GM18499 (cell line): ENCODE results near the gene PTH1R.
"Not testable (repeated sequence)": the region's sequence is repeated elsewhere in the genome, so short reads cannot be mapped to it uniquely, and the experiment has no call there.

Source experiments
- ATAC-seq: cut with Tn5 transposase; IDR thresholded peaks from one replicate; pipeline ENCODE4 v1.9.1; 2021; ENCODE audit warnings: moderate number of reproducible peaks; ENCODE audit not compliant: insufficient read depth, unreplicated experiment

The PTH1R gene

GRCh38 chr3:46908294-46908985, 30.9 kb downstream of the PTH1R start:
- no peak for ATAC-seq

GRCh38 chr3:46908986-46909534, 31.5 kb downstream of the PTH1R start:
- ATAC-seq = no peak

DNA sequence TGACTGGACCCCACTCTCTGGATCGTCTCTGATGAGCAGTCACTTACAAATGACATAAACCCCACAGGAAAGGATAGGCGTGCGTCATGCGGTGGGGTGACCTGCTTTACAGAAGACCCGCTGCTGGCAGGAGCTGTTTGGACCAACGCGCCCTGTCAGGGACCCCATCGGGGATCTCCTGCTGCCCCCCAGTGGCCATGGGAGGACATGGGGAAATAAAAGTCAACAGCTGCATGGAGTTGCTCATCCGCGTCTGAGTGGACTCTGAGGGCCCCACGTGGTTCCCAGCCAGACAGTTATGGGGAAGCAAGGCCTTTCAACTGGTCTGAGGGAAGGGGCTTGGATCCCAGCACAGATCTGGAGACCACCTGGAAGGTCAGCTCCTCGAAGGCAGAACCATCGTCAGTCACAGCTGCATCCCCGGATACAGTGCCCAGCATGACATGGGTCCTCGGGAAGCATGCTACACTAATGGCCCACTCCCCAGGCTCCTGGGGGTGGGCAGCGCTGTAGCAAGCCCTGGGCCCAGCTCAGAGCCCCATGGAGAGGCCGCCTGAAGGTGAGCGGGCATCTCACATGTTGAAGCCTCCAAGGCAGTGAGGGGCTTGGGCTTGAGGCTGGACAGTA, 32.1 kb downstream of the PTH1R start:
- ATAC-seq = no peak

GRCh38 chr3:46910166-46910760, 32.7 kb downstream of the PTH1R start:
- no peak for ATAC-seq

- ATAC-seq = not testable (repeated sequence)
These were observed 33.4 kb downstream of the PTH1R start for GRCh38 chr3:46910914-46911313.

DNA sequence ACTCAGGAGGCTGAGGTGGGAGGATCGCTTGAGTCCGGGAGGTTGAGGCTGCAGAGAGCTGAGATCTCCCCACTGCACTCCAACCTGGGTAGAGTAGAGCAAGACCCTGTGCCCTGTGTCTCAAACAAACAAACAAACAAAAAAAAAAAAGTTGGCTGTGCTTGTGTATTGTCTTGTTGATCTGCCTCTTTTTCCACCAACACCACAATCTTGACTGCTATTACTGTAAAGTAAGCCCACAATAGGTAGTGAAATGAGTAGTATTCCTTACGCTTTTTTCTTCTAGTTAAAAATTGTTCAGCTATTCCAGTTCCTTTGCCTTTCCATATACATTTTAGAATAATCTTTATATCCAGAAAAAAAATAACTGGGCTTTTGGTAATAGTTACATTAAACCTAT, 35.5 kb downstream of the PTH1R start:
- ATAC-seq = no peak

DNA sequence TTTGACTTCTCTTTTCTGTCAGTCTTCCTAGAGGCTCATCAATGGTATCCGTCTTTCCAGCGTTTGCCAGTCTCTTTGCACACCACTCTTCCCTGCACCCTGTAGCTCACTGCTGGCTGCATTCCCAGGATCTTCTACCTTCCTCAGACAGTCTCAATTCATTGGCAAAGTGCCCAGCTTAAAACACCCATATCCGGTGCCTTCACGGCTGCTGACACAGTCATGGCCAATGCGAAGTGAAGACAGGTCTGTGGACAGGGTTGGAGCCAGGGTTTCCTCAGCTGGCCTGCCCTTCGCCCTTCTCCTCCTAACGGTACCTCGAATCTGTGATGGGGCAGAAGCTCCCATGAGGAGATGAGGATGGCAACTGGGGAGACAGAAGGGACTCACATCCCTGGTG, 36.1 kb downstream of the PTH1R start:
- ATAC-seq = no peak

DNA sequence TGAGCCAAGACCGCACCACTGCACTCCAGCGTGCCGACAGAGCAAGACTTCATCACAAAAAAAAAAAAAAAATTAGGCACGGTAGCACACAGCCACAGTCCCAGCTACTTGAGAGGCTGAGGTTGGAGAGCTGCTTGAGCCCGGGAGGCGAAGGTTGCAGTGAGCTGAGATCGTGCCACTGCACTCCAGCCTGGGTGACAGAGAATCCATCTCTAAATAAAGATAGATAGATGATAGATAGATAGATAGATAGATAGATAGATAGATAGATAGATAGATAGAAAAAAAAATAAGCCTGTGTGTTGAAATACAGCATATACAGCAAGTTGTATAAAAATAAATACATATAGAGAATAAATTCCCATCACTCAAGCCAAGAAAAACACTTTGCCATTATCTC, 37.3 kb downstream of the PTH1R start:
- no peak for ATAC-seq

GRCh38 chr3:46915297-46915822, 37.8 kb downstream of the PTH1R start:
- ATAC-seq = no peak

- no peak for ATAC-seq
These were observed 38.8 kb downstream of the PTH1R start for GRCh38 chr3:46916278-46916677.

DNA sequence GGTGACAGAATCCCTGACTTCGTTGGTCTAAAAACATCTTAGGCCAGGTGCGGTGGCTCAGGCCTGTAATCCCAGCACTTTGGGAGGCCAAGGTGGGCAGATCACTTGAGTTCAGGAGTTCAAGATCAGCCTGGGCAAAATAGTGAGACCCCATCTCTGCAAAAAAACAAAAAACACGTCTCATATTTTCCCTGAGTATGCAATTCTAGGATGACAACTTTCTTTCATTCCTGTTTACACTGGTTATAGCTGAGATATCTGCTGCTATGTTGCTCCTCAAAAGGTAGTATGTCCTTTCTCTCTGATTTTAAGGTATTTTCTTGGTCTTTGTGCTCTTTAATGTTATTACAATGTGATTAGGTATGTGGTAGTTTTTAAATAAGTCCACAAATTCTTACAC, 39.3 kb downstream of the PTH1R start:
- ATAC-seq = no peak

- no peak for ATAC-seq
These were observed 39.7 kb downstream of the PTH1R start for GRCh38 chr3:46917257-46917656.

- ATAC-seq = no peak
These were observed 40.7 kb downstream of the PTH1R start for GRCh38 chr3:46918202-46918601.

DNA sequence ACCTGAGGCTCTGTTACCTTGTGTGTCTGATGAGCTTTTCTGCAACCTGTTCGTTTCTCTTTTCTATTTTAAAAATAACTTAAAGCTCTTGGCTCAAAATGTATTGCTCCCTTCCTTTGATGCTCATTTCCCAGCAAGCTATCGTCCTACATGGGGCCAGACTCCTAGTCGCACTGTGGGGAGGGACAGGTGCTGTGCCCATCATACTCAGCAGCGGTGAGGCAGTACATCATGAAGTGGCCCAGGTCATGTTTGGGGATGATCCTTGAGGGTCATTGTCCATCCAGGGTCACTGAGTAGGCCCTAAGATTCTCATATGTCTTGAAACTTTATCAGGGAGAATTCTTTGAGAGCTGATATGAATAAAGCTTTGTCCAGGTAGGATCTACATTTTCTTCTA, 41.1 kb downstream of the PTH1R start:
- ATAC-seq = no peak

DNA sequence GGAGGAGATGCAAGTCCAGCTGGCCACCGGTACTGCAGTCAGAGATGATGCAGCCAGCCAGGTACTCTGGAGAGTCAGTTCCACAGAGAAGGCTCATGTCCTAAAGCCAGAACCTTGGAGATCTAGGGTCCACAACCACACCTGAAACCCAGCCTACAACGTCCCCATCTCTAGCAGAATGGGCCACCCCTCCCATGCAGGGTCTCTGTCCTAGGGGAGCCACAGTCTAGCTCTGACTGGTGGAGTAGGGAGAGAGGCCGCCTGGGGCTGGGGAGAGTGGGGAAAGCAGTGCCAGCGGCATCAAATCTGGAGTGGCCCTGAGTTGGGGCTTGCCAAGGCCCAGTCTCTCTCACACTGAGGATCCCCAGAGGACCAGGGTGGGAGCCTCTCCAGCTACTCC, 43.5 kb downstream of the PTH1R start:
- no peak for ATAC-seq

DNA sequence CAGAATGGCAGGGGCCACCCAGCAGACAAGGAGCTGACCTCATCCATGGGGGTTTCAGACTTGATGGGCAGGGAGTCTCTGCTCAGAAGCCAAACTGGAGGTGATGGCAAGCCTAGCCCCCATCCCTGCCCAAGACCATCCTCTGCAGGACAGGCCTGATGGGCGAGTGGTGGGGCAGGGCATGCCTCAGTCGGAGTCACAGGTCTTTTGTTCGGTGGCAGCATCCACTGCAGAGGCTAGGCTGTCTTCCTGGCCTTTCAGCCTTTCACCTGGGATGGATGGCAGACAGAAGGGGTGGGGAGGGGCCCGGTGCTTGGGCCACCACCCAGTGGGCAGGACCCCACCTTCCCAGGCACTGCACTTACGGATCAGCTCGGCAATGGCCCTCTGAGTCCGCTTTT, 44.4 kb downstream of the PTH1R start:
- no peak for ATAC-seq

DNA sequence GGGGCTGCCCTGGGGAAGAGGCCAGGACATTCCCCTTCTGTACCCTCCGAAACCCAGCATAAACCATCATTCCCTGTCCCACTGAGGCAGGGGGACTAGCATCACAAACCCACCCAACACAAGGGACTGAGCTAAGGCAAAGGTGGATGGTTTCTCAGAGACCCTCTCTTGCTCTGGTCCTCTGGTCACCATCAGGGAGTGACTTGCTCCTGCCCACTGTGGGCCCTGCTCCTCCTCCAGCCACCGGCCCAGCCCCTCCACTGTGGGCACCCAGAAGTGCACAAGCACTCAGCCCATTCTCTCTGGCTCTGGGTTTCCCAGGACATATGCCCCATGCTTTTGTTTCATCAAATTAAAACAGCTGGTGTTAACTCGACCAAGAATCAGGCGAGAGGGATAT, 44.9 kb downstream of the PTH1R start:
- no peak for ATAC-seq

DNA sequence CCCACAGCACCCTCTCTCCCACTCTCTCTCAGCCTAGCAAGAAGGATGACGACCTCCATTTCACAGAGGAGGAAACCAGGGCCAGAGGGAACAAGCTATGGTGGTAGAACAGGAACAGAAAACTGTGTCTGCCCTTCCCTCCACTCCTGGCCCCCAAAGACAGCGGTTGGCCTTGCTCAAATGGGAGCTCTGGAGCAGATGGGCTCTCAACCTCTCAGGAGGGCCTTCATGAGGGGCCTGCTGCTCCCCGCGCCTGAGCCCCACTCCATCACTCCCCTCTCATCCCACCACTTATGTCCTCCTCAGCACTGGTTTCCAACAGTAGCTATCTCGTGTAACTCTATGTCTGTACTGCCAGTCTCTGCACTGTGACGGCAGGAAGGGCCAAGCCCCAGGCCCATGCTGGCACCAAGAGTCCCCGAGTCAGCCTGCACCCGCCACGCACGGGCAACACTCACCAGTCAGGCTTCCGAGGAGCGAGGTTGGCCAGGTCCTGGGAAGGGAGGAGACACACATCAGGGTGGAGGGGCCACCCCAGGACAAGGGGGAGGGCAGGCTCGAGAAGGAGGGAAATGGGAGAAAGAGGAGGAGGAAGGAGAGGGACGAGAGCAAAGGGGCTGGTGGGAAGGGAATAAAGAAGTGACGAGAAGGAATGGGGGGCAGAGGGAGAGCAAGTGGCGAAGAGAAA, 45.5 kb downstream of the PTH1R start:
- ATAC-seq = no peak

GRCh38 chr3:46923559-46924350, 46.2 kb downstream of the PTH1R start:
- no peak for ATAC-seq
